Measurements from ENCODE around the gene LIN37.
"Not testable (repeated sequence)": the region's sequence is repeated elsewhere in the genome, so short reads cannot be mapped to it uniquely, and the experiment has no call there.

LIN37 gene

GRCh38 chr19:35789978-35790944 is 41.9 kb downstream of the LIN37 start:
- DNase-seq (ENCODE audit: low read depth): no peak

- DNase-seq (ENCODE audit: low read depth): no peak
Measured at GRCh38 chr19:35790981-35791813, 42.8 kb downstream of the LIN37 start.

- no peak for DNase-seq (ENCODE audit: low read depth)
Measured at GRCh38 chr19:35791814-35792279, 43.5 kb downstream of the LIN37 start.

GRCh38 chr19:35792312-35792711 is 43.9 kb downstream of the LIN37 start:
- no peak for DNase-seq (ENCODE audit: low read depth)

- DNase-seq (ENCODE audit: low read depth): no peak
Measured at GRCh38 chr19:35792888-35793287, 44.5 kb downstream of the LIN37 start.

GRCh38 chr19:35793381-35794165 is 45.2 kb downstream of the LIN37 start:
- DNase-seq (ENCODE audit: low read depth): peak; percentile 34

GRCh38 chr19:35795564-35795963 is 47.2 kb downstream of the LIN37 start:
- DNase-seq (ENCODE audit: low read depth): not testable (repeated sequence)

GRCh38 chr19:35796645-35797542 is 48.5 kb downstream of the LIN37 start:
- no peak for DNase-seq (ENCODE audit: low read depth)

- no peak for DNase-seq (ENCODE audit: low read depth)
Measured at GRCh38 chr19:35797663-35798062, 49.3 kb downstream of the LIN37 start.

GRCh38 chr19:35801828-35802227 is 53.5 kb downstream of the LIN37 start:
- DNase-seq (ENCODE audit: low read depth): no peak
